Vagina (tissue), 2 donors: Measurements from ENCODE around the gene SSTR4. TPM values are rescaled to one million over a fixed set of nuclear protein-coding genes. Genes with fewer than 3 reads are reported as not detected.

Source experiments
- DNase-seq, 2 donors: peaks; one replicate each; pipeline ENCODE4 v3.0.0-alpha.2; 2017; ENCODE audit errors: extremely low spot score in 2 of 2
- H3K27ac ChIP-seq: fragments of 200-600 bp; sonication (generic); one replicate; pipeline ENCODE4 v1.5.1; 2019
- H3K27me3 ChIP-seq: fragments of 200-600 bp; sonication (generic); one replicate; pipeline ENCODE4 v1.5.1; 2019
- H3K36me3 ChIP-seq, 2 donors: fragments of 200-600 bp; sonication (generic); one replicate each; pipeline ENCODE4 v1.5.1; 2017 to 2019
- H3K4me1 ChIP-seq: fragments of 200-600 bp; sonication (generic); one replicate; pipeline ENCODE4 v1.5.1; 2019
- H3K4me3 ChIP-seq, 2 donors: fragments of 200-600 bp; sonication (generic); 1 replicate in 1 of 2; 2 replicates in 1 of 2; pipeline ENCODE4 v1.5.1; 2016 to 2019
- H3K9me3 ChIP-seq: fragments of 200-600 bp; sonication (generic); one replicate; pipeline ENCODE4 v1.5.1; 2019
- POLR2A ChIP-seq, 2 donors: fragments of 450-650 bp; IDR thresholded peaks; one replicate each; pipeline ENCODE4 v1.6.1; 2017; ENCODE audit warnings: antibody characterized with exemption in 2 of 2, mild to moderate bottlenecking in 2 of 2, moderate library complexity in 2 of 2
- POLR2AphosphoS5 ChIP-seq, 2 donors: sonication (generic); formaldehyde crosslinking; IDR thresholded peaks; one replicate each; pipeline ENCODE4 v1.9.0; 2017; ENCODE audit warnings: antibody characterized with exemption in 2 of 2, mild to moderate bottlenecking in 2 of 2, low read depth in 1 of 2; ENCODE audit not compliant: insufficient read depth in 1 of 2
- intact Hi-C: fragments of 100-400 bp; cut with DNase I; formaldehyde crosslinking; loops from one replicate; pipeline ENCODE4 v1.15.1; 2023
- total RNA-seq: library from RNA; depleted of rRNA; stranded (reverse); fragments of >200 nt; gene quantifications from one replicate; pipeline ENCODE4 v1.2.3, GENCODE V29; 2016
- TF ChIP-seq, protein P1 (sequence below), 3 experiments: fragments of 450-650 bp in 2 of 3; fragments of 200-600 bp in 1 of 3; sonication (generic) in 1 of 3; IDR thresholded peaks; one replicate each; pipeline ENCODE4 v1.5.1; 2017 to 2019; ENCODE audit warnings: antibody characterized with exemption in 3 of 3, mild to moderate bottlenecking in 2 of 3, moderate library complexity in 2 of 3

The SSTR4 gene
- total RNA-seq, 1 donor from 2014 or later, result not detected

DNA sequence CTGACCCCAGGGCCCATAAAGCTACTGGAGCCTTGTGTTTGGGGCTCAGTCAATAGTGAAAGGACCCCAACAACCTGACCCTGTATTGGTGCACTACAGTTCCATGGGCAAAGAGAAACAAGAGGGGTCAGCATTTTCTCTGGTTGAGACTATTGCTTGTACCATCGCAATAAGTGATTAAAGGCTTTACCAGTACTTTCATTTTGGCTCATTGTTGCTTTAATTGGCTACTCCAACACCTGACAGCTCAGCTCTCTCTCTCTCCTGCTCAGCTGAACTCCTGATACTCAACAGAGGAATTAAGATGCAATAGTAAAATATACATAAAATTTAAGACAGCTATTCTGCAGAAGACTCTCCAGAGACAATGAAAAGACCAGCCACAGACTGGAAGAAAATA, 33.2 kb downstream of the SSTR4 start:
- no peaks in the 10 kb centered on the region for H3K4me1 ChIP-seq
- H3K27me3 ChIP-seq, result no peaks in the 10 kb centered on the region
- intact Hi-C loops, result no loop called here
- H3K9me3 ChIP-seq, result no peaks in the 10 kb centered on the region
- DNase-seq, result no peak
- H3K27ac ChIP-seq, result no peak overlapping the region
- no peaks in the 10 kb centered on the region for H3K36me3 ChIP-seq
- no peak overlapping the region for H3K4me3 ChIP-seq
- TF ChIP-seq POLR2AphosphoS5 (IDR thresholded peaks at IDR 0.05; ENCODE audit: insufficient read depth in 1 of 2, low read depth in 1 of 2), result no peak
- TF ChIP-seq, protein P1, sequence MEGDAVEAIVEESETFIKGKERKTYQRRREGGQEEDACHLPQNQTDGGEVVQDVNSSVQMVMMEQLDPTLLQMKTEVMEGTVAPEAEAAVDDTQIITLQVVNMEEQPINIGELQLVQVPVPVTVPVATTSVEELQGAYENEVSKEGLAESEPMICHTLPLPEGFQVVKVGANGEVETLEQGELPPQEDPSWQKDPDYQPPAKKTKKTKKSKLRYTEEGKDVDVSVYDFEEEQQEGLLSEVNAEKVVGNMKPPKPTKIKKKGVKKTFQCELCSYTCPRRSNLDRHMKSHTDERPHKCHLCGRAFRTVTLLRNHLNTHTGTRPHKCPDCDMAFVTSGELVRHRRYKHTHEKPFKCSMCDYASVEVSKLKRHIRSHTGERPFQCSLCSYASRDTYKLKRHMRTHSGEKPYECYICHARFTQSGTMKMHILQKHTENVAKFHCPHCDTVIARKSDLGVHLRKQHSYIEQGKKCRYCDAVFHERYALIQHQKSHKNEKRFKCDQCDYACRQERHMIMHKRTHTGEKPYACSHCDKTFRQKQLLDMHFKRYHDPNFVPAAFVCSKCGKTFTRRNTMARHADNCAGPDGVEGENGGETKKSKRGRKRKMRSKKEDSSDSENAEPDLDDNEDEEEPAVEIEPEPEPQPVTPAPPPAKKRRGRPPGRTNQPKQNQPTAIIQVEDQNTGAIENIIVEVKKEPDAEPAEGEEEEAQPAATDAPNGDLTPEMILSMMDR (IDR thresholded peaks at IDR 0.05), result no peak
- TF ChIP-seq POLR2A (IDR thresholded peaks at IDR 0.05), result no peak

DNA sequence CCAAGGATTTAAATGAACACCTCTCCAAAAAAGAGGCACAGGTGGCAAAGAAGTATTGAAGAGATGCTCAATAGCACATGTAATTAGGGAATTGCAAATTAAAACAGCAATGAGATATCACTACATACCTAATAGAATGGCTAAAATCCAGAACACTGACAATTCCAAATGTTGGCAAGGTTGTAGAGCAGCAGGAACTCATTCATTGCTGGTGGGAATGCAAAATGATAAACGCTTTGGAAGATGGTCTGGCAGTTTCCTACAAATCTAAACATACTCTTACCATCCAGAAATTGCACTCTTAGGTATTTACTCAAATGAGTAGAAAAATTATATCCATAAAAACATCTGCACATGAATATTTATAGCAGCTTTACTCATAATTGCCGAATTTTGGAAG, 34.0 kb downstream of the SSTR4 start:
- no peak for TF ChIP-seq POLR2A (IDR thresholded peaks at IDR 0.05)
- TF ChIP-seq, protein P1 (IDR thresholded peaks at IDR 0.05), result no peak
- TF ChIP-seq POLR2AphosphoS5 (IDR thresholded peaks at IDR 0.05; ENCODE audit: insufficient read depth in 1 of 2, low read depth in 1 of 2), result no peak
- H3K4me1 ChIP-seq, result no peaks in the 10 kb centered on the region
- DNase-seq, result no peak
- H3K4me3 ChIP-seq, result no peak overlapping the region
- H3K9me3 ChIP-seq, result no peaks in the 10 kb centered on the region
- H3K27me3 ChIP-seq, result no peaks in the 10 kb centered on the region
- intact Hi-C loops, result no loop called here
- H3K27ac ChIP-seq, result no peak overlapping the region
- H3K36me3 ChIP-seq, result no peaks in the 10 kb centered on the region

DNA sequence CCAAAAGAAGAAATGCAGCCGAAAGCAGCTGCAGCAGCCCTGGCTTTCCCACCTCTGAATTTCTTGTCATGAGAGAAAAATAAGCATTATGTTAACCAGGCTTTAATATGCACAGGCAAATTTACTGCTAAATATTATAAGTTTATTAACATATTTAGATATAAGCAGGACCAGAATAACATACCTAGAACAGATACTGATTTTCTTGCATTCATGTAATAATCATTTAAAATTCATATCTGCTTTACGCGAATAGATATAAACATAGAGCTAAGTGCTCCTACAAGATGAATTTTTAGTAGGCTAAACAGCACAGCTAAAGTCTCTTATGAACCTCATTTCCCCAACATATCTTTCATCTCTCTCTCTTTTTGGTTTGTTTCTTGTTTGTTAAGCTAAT, 36.3 kb downstream of the SSTR4 start:
- intact Hi-C loops, result no loop called here
- H3K27ac ChIP-seq, result no peak overlapping the region
- no peak overlapping the region for H3K4me3 ChIP-seq
- no peak for TF ChIP-seq POLR2AphosphoS5 (IDR thresholded peaks at IDR 0.05; ENCODE audit: insufficient read depth in 1 of 2, low read depth in 1 of 2)
- TF ChIP-seq, protein P1 (IDR thresholded peaks at IDR 0.05), result no peak
- TF ChIP-seq POLR2A (IDR thresholded peaks at IDR 0.05), result no peak
- no peak for DNase-seq
- H3K4me1 ChIP-seq, result no peaks in the 10 kb centered on the region
- no peaks in the 10 kb centered on the region for H3K36me3 ChIP-seq
- H3K9me3 ChIP-seq, result no peaks in the 10 kb centered on the region
- no peaks in the 10 kb centered on the region for H3K27me3 ChIP-seq

DNA sequence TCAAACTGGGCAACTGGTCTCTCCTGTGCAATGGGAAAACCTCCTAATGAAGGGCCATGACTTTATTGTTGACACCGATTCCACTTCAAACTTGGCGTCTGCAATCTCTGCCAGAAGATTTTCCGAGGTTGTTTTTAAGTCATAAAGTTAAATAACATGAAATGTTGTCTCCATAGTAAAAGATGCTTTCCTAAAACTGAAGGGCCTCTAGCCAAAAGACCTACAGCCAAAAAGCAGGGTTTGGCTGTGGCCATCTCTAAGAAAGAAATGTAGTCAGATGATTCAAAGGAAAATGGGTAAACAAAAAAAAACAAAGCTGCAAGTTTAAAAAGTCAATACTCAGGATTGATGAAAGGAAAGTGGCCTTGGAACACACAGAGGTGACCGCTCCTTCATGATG, 36.9 kb downstream of the SSTR4 start:
- H3K9me3 ChIP-seq, result no peaks in the 10 kb centered on the region
- no peak overlapping the region for H3K4me3 ChIP-seq
- no peak for DNase-seq

DNA sequence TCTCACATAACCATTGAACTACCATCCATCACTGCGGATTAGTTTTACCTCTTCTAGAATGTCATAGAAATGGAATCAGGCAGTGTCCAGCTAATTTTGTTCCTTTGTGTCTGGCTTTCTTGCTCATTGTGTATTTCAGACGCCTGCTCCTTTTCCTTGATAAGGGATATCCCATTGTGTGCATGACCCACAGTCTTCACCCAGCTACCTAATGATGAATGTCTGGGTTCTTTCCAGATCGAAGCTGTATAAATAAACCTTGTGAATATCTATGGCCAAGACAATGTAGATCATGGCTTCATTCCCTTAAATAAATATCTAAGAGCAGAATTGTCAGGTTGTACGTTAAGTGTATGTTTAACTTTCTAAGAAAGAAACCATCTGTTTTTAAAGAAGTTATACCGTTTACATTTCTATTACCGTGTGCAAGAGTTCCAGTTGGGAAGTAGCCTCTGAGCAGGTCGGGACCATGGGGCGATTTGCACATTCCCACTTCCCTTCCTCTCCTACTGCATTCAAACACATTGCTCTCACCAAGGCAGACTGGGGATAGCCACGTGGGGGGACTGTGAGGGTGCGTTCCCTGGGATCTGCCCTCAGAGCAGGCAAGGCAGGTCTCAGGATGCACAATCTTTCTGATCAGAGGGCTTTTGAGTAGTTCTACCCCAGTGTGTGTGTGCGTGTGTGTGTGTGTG, 37.9 kb downstream of the SSTR4 start:
- H3K27ac ChIP-seq, result no peak overlapping the region
- H3K4me1 ChIP-seq, result no peaks in the 10 kb centered on the region
- no peak for DNase-seq
- intact Hi-C loops, result no loop called here
- no peak overlapping the region for H3K4me3 ChIP-seq
- TF ChIP-seq POLR2A (IDR thresholded peaks at IDR 0.05), result no peak
- TF ChIP-seq POLR2AphosphoS5 (IDR thresholded peaks at IDR 0.05; ENCODE audit: insufficient read depth in 1 of 2, low read depth in 1 of 2), result no peak
- TF ChIP-seq, protein P1 (IDR thresholded peaks at IDR 0.05), result no peak
- H3K9me3 ChIP-seq, result no peaks in the 10 kb centered on the region
- H3K36me3 ChIP-seq, result no peaks in the 10 kb centered on the region
- no peaks in the 10 kb centered on the region for H3K27me3 ChIP-seq

More for the DNA sequence above, 36.9 kb downstream of the SSTR4 start:
- intact Hi-C loops, result no loop called here
- H3K27me3 ChIP-seq, result no peaks in the 10 kb centered on the region
- no peaks in the 10 kb centered on the region for H3K36me3 ChIP-seq
- H3K4me1 ChIP-seq, result no peaks in the 10 kb centered on the region
- TF ChIP-seq, protein P1 (IDR thresholded peaks at IDR 0.05), result no peak
- TF ChIP-seq POLR2A (IDR thresholded peaks at IDR 0.05) (no peak), POLR2AphosphoS5 (IDR thresholded peaks at IDR 0.05; ENCODE audit: insufficient read depth in 1 of 2, low read depth in 1 of 2) (no peak)
- no peak overlapping the region for H3K27ac ChIP-seq
